HuH-7.5 (cell line): ENCODE results near the gene SLC8A2.
"Not testable (repeated sequence)": the region's sequence is repeated elsewhere in the genome, so short reads cannot be mapped to it uniquely, and the experiment has no call there.

Source experiments
- DNase-seq: peaks from one replicate; pipeline ENCODE4 v3.0.0; 2011; ENCODE audit warnings: low spot score

Gene SLC8A2

GRCh38 chr19:47429140-47429793, 42.4 kb downstream of the SLC8A2 start:
- no peak for DNase-seq

- DNase-seq, result peak; percentile 67
These were observed 43.4 kb downstream of the SLC8A2 start for GRCh38 chr19:47428177-47428894.

- peak; percentile 96 for DNase-seq
These were observed 44.2 kb downstream of the SLC8A2 start for GRCh38 chr19:47427241-47428176.

GRCh38 chr19:47423203-47423882, 48.4 kb downstream of the SLC8A2 start:
- DNase-seq, result no peak

GRCh38 chr19:47422417-47423163, 49.1 kb downstream of the SLC8A2 start:
- DNase-seq, result no peak

GRCh38 chr19:47421844-47422395, 49.8 kb downstream of the SLC8A2 start:
- no peak for DNase-seq

GRCh38 chr19:47421244-47421786, 50.4 kb downstream of the SLC8A2 start:
- DNase-seq, result no peak

GRCh38 chr19:47419789-47420188, 51.9 kb downstream of the SLC8A2 start:
- no peak for DNase-seq

GRCh38 chr19:47419030-47419783, 52.5 kb downstream of the SLC8A2 start, which contains the start of gene MEIS3:
TSS of gene MEIS3 (minus strand) at chr19:47419527. CDS start at chr19:47419081, 446 bp downstream.
- no peak for DNase-seq

GRCh38 chr19:47418692-47419029, 53.0 kb downstream of the SLC8A2 start:
- DNase-seq, result no peak

- no peak for DNase-seq
These were observed 53.7 kb downstream of the SLC8A2 start for GRCh38 chr19:47417746-47418691.

GRCh38 chr19:47417107-47417745, 54.5 kb downstream of the SLC8A2 start:
- DNase-seq, result no peak

GRCh38 chr19:47416643-47416985, 55.1 kb downstream of the SLC8A2 start:
- DNase-seq, result no peak

- DNase-seq, result no peak
These were observed 55.6 kb downstream of the SLC8A2 start for GRCh38 chr19:47415953-47416642.

- DNase-seq, result peak; percentile 86
These were observed 57.2 kb downstream of the SLC8A2 start for GRCh38 chr19:47414469-47414868.

- no peak for DNase-seq
These were observed 57.8 kb downstream of the SLC8A2 start for GRCh38 chr19:47413941-47414340.

GRCh38 chr19:47411696-47412095, 60.0 kb downstream of the SLC8A2 start:
- DNase-seq, result not testable (repeated sequence)

- DNase-seq, result no peak
These were observed 60.6 kb downstream of the SLC8A2 start for GRCh38 chr19:47411101-47411500.
